H1 (cell line): ENCODE data around the gene SLC6A3. TPM values are rescaled to one million over a fixed set of nuclear protein-coding genes. Genes with fewer than 3 reads are reported as not detected.

Experiments
- BRCA1 ChIP-seq: IDR thresholded peaks from 2 replicates; pipeline ENCODE4 v1.6.1; 2012; ENCODE audit warnings: low read depth, low read length, improper control_type of control experiment
- JUND ChIP-seq: IDR thresholded peaks from 2 replicates; pipeline ENCODE4 v1.6.1; 2011; ENCODE audit warnings: mild to moderate bottlenecking, improper control_type of control experiment, low read length
- KDM4A ChIP-seq: IDR thresholded peaks from one replicate; pipeline ENCODE4 v1.7.1; 2012; ENCODE audit warnings: low read depth, mild to moderate bottlenecking, moderate library complexity, low read length, inconsistent platforms; ENCODE audit not compliant: severe bottlenecking
- SIRT6 ChIP-seq: IDR thresholded peaks from one replicate; pipeline ENCODE4 v1.7.1; 2012; ENCODE audit warnings: low read length, inconsistent platforms
- SP1 ChIP-seq: IDR thresholded peaks from 2 replicates; pipeline ENCODE4 v1.6.1; 2011; ENCODE audit warnings: low read depth, low read length
- TCF12 ChIP-seq: IDR thresholded peaks from 2 replicates; pipeline ENCODE4 v1.6.1; 2011; ENCODE audit warnings: low read depth, mild to moderate bottlenecking, low read length
- polyA plus RNA-seq, 7 experiments: library from polyadenylated mRNA; depleted of rRNA in 3 of 7; stranded (reverse) in 5 of 7; unstranded in 2 of 7; fragments of >200 nt in 5 of 7; fragments of 200-250 nt in 2 of 7; gene quantifications; 1 replicate in 5 of 7; 2 replicates in 1 of 7; 4 replicates in 1 of 7; pipeline versions ENCODE4 v1.2.1 to v1.2.3, GENCODE V29; 2011 to 2013; ENCODE audit warnings: missing spikeins in 2 of 7, mixed read lengths in 2 of 7
- total RNA-seq: library from RNA; stranded (reverse); fragmentation: NEBNext Ultra II Directional; extraction: Animal tissue kit (Norgen Biotek cat#: 25700); gene quantifications from 2 replicates; pipeline ENCODE4 v1.2.1, GENCODE V29; 2021
- TF ChIP-seq, protein P1 (sequence below): fragments of 300-600 bp; sonication (generic); IDR thresholded peaks from 2 replicates; pipeline ENCODE4 v1.7.1; 2012; ENCODE audit warnings: low read length, moderate library complexity, mild to moderate bottlenecking, inconsistent platforms; ENCODE audit not compliant: insufficient replicate concordance
- TF ChIP-seq, protein P2 (sequence below): IDR thresholded peaks from 2 replicates; pipeline ENCODE4 v1.6.1; 2012; ENCODE audit warnings: low read length, inconsistent platforms

Gene SLC6A3
- total and polyA plus RNA-seq, 2 of the 8 experiments (the other 6 are each of a cell fraction or from before 2014, with no cell fraction given): 0.48 to 0.91 TPM

DNA sequence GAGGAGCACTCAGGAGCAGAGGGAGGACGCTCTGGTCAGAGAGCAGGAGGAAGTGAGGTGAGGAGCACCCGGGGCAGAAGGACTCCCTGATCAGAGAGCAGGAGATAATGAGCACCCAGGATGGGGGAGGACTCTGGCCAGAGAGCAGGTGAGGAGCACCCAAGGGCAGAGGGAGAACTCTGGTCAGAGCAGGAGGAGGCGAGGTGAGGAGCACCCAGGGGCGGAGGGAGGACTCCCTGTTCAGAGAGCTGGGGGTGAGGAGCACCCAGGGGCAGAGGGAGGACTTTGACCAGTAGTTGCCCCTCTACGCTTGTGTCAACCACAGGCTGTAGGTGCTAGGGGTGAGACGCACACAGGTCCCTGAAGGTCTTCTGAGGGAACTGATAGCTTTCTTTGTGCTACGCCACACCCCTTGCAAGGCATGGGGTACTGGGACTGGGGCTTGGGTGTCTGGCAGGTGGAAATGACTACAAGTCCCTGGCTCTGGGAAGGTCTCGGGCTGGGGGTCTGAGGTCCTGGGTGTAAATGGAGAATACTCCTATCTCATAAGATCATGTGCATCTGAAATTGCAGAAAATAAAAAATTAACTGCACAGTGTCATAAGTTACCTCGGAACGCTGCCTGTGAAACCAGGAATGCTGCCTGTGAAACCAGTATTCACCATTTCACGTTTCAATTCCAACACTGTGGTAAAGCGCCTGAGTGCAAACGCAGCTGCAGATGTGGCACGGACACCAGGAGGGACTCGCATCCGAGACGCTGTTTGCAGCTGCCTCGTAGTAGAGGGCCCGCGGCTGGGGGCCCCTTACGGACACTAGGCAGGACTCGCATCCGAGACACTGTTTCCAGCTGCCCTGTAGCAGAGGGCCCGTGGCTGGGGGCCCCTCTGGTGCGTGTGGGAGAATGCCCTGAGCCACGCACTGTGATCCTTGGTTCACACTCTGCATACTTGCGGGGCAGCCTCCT is 27.0 kb upstream of the SLC6A3 start (continued):
- TF ChIP-seq, protein P1, sequence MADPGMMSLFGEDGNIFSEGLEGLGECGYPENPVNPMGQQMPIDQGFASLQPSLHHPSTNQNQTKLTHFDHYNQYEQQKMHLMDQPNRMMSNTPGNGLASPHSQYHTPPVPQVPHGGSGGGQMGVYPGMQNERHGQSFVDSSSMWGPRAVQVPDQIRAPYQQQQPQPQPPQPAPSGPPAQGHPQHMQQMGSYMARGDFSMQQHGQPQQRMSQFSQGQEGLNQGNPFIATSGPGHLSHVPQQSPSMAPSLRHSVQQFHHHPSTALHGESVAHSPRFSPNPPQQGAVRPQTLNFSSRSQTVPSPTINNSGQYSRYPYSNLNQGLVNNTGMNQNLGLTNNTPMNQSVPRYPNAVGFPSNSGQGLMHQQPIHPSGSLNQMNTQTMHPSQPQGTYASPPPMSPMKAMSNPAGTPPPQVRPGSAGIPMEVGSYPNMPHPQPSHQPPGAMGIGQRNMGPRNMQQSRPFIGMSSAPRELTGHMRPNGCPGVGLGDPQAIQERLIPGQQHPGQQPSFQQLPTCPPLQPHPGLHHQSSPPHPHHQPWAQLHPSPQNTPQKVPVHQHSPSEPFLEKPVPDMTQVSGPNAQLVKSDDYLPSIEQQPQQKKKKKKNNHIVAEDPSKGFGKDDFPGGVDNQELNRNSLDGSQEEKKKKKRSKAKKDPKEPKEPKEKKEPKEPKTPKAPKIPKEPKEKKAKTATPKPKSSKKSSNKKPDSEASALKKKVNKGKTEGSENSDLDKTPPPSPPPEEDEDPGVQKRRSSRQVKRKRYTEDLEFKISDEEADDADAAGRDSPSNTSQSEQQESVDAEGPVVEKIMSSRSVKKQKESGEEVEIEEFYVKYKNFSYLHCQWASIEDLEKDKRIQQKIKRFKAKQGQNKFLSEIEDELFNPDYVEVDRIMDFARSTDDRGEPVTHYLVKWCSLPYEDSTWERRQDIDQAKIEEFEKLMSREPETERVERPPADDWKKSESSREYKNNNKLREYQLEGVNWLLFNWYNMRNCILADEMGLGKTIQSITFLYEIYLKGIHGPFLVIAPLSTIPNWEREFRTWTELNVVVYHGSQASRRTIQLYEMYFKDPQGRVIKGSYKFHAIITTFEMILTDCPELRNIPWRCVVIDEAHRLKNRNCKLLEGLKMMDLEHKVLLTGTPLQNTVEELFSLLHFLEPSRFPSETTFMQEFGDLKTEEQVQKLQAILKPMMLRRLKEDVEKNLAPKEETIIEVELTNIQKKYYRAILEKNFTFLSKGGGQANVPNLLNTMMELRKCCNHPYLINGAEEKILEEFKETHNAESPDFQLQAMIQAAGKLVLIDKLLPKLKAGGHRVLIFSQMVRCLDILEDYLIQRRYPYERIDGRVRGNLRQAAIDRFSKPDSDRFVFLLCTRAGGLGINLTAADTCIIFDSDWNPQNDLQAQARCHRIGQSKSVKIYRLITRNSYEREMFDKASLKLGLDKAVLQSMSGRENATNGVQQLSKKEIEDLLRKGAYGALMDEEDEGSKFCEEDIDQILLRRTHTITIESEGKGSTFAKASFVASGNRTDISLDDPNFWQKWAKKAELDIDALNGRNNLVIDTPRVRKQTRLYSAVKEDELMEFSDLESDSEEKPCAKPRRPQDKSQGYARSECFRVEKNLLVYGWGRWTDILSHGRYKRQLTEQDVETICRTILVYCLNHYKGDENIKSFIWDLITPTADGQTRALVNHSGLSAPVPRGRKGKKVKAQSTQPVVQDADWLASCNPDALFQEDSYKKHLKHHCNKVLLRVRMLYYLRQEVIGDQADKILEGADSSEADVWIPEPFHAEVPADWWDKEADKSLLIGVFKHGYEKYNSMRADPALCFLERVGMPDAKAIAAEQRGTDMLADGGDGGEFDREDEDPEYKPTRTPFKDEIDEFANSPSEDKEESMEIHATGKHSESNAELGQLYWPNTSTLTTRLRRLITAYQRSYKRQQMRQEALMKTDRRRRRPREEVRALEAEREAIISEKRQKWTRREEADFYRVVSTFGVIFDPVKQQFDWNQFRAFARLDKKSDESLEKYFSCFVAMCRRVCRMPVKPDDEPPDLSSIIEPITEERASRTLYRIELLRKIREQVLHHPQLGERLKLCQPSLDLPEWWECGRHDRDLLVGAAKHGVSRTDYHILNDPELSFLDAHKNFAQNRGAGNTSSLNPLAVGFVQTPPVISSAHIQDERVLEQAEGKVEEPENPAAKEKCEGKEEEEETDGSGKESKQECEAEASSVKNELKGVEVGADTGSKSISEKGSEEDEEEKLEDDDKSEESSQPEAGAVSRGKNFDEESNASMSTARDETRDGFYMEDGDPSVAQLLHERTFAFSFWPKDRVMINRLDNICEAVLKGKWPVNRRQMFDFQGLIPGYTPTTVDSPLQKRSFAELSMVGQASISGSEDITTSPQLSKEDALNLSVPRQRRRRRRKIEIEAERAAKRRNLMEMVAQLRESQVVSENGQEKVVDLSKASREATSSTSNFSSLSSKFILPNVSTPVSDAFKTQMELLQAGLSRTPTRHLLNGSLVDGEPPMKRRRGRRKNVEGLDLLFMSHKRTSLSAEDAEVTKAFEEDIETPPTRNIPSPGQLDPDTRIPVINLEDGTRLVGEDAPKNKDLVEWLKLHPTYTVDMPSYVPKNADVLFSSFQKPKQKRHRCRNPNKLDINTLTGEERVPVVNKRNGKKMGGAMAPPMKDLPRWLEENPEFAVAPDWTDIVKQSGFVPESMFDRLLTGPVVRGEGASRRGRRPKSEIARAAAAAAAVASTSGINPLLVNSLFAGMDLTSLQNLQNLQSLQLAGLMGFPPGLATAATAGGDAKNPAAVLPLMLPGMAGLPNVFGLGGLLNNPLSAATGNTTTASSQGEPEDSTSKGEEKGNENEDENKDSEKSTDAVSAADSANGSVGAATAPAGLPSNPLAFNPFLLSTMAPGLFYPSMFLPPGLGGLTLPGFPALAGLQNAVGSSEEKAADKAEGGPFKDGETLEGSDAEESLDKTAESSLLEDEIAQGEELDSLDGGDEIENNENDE: no peak
- TF ChIP-seq KDM4A (no peak), JUND (no peak), SIRT6 (no peak), BRCA1 (no peak), TCF12 (no peak), SP1 (no peak)
- TF ChIP-seq, protein P2, sequence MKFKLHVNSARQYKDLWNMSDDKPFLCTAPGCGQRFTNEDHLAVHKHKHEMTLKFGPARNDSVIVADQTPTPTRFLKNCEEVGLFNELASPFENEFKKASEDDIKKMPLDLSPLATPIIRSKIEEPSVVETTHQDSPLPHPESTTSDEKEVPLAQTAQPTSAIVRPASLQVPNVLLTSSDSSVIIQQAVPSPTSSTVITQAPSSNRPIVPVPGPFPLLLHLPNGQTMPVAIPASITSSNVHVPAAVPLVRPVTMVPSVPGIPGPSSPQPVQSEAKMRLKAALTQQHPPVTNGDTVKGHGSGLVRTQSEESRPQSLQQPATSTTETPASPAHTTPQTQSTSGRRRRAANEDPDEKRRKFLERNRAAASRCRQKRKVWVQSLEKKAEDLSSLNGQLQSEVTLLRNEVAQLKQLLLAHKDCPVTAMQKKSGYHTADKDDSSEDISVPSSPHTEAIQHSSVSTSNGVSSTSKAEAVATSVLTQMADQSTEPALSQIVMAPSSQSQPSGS: no peak
